ENCODE results near the gene CYTH2.
"Not testable (repeated sequence)": the region's sequence is repeated elsewhere in the genome, so short reads cannot be mapped to it uniquely, and the experiment has no call there.

Gene CYTH2

DNA sequence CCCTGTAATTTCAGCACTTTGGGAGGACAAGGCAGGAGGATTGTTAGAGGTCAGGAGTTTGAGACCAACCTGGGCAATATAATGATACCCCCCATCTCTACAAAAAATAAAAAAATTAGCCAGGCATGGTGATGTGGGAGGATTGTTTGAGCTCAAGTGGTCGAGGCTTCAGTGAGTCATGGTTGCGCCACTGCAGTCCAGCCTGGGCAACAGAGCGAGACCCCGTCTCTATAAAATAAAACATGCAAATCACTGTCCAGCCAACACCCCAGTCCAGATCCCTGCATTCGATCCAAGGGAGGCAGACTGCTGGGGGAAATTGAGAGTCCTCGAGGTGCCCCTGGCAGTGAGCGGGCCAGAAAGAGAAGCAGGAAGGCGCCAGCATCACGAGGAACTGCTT, 7.0 kb downstream of the CYTH2 start:
- DNase-seq (ENCODE audit: extremely low read depth in 1 of 2, low read depth in 1 of 2): no peak

DNA sequence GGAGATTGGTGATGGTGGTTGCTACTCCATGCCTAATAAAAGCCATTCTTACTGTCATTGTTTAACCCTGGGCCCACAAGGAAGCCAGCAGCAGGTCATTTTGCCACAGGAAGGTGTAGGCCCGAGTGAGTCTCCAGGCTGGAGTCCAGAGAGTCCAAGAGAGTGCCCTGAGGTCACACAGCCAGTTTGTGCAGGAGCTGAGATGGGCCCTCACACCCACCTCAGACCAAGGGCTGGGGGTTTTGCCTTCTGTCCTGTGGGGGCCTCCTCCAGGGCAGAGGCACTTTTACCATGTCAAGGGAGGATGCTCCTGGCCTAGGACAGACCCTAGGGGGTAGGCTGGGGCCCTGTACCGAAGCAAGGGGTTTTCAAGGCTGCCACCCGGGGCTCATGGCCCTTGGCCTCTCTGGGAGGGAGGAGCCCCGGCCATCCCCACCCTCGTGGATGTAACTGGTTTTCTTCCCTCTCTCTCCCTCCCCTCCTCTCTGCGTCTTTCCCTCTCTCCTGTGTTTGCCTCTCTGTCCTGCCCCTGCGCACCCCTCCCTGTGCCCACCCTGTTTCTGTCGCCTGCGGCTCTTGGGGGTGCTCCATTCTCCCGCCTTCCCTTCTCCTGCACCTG, 8.0 kb downstream of the CYTH2 start:
- DNase-seq (ENCODE audit: extremely low read depth in 1 of 2, low read depth in 1 of 2): no peak

DNA sequence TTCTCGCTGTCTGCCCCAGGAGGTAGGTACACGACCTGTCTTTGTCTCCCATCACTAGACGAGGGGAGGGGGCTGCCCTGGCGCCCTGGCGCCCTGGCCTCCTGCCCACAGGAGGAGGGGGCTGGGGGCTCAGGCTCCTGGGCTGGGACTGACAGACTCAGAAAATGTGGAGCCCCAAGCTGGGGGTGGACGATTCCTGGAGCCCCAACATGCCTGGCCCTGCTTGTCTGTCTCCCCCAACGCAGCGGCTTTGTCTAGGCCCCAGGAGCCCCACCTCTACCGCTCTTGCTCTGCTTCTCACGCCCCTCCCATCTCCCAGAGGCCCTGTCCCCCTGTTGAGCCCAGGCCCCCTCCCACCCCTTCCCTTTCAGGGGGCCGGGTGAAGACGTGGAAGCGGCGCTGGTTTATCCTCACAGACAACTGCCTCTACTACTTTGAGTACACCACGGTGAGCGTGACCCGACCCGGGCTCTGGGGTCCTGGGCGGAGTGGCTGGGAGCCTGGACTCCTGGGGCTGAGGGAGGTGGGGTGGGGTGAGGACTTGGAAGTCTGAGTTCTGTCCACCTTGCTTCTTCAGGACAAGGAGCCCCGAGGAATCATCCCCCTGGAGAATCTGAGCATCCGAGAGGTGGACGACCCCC, 8.6 kb downstream of the CYTH2 start:
- no peak for DNase-seq (ENCODE audit: extremely low read depth in 1 of 2, low read depth in 1 of 2)

DNA sequence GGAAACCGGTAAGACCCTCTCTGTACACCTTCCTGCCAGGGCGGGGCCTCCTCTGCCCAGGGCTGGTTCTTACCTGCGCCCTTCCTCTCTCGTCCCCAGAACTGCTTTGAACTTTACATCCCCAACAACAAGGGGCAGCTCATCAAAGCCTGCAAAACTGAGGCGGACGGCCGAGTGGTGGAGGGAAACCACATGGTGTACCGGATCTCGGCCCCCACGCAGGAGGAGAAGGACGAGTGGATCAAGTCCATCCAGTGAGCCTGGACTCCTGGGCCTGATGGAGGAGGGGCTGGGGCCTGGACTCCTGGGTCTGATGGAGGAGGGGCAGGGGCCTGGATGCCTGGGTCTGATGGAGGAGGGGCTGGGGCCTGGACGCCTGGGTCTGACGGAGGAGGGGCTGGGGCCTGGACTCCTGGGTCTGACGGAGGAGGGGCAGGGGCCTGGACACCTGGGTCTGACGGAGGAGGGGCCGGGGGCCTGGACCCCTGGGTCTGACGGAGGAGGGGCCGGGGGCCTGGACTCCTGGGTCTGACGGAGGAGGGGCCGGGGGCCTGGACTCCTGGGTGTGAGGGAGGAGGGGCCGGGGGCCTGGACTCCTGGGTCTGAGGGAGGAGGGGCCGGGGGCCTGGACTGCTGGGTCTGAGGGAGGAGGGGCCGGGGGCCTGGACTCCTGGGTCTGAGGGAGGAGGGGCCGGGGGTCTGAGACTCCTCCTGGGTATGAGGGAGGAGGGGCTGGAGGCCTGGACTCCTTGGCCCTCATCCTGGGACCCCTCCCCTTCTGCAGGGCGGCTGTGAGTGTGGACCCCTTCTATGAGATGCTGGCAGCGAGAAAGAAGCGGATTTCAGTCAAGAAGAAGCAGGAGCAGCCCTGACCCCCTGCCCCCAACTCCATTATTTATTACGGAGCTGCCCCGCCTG, 9.4 kb downstream of the CYTH2 start:
- no peak for DNase-seq (ENCODE audit: extremely low read depth in 1 of 2, low read depth in 1 of 2)

DNA sequence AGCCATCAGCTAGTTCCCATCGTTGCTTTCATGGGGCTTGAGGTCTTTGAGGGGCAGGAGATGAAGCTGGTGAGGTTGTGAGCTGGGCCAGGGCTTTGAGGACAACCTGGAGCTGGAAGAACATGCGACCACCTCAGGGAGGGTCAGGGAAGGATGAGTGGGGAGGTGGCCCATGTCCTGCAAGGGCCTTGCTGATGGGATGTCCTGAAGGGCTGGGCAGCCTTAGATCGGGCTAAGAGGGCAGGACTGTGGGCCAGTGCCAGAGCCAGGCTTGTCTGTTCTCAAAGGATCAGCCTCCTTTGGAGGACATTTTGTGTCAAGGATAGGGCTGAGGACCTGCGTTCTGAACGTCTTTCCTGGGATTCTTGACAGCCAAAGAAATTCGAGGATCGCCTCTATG, 10.5 kb downstream of the CYTH2 start:
- no peak for DNase-seq (ENCODE audit: extremely low read depth in 1 of 2, low read depth in 1 of 2)

DNA sequence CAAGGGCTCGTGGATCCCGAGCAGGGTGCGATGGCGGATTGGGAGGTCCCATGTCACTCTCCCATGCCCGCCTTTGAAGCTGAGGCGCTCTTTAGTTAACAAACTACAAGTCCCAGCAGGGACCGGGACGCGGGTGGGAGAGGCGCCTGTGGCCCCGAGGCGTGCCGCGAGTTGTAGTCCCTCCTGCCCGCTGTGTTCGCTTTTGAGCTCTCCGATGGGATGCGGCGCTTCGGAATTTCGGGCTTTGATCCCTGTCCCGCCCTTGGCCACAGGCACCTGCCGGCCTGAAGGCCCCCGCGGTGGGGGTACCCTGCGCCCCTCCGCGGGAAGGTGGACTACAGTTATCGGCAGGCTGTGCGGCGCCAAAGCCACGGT, 11.0 kb downstream of the CYTH2 start:
- no peak for DNase-seq (ENCODE audit: extremely low read depth in 1 of 2, low read depth in 1 of 2)

DNA sequence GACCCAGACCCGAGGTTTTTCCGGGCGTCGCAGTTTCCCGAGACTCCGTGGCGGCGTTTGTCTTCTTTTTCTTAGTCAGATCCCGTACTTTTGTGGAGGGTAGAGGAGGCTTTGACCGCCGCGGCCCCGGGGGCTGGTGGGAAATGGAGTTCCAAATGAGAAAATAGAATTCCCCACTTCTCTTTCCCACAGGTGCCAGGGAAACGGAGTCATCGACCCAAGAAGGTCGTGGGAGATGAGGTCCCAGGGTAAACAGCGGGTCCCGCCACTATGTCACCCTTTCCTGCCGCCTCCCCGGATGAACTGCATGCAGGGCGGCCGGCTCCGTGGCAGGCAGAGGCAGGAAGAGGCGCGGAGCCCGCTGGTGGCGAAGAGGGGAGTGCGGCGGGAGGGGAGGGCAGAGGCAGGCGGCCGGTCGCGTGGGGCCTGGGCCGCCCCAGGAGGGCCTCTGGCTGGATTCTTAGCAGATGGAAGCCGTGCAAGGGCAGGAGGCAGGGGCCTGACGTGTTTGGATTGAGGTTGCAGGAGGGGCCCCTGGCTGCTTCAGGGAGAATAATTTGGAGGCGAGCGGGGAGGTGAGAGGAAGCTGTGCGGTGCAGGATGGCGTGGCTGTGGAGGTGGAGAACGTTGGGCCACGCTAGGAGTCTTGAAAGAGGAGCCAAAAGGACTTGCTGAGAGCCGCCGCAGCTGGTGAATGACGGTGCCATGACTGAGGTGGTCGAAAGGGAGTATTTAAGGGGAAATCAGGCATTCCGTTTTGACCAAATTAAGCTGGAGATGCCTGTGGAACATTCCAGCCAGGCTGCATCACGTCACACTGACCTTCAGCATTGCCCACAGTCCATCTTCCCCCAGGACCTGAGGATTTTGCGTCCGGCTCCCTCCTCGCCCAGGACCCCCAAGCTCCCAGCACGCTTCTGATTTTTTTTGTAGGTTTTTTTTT, 11.7 kb downstream of the CYTH2 start:
- peak in 1 of 2 donors; percentile 41 for DNase-seq (ENCODE audit: extremely low read depth in 1 of 2, low read depth in 1 of 2)

DNA sequence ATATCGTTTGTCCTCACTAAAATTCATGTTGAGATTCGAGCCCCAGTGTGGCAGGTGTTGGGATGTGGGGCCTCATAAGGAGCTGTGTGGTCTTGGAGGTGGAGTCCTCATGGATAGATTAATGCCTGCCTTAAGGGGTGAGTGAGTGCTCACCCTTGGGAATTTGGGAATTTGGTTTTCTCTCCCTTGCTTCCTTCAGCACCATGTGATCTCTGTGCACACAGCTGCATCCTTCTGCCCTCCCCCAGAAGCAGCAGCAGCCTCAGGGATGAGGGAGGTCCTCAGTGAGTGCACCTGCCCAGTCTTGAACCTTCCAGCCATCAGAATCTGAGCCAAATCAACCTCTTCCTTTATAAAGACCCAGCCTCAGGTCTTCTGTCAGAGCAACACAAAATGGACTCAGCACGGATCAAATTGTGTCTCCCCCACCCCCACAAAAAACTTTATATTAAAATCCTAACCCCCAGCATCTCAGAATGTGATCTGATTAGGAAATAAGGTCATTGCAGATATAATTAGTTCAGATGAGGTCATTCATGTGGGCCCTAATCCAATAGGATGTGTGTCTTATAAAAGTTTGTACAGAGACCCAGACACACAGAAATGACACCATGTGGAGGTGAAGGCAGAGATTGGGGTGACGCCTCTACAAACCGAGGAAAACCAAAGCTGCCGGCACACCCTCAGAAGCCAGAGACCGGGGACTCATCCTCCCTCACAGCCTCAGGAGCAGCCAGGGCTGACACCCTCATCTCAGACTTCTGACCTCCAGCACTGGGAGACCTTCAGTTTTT, 12.9 kb downstream of the CYTH2 start:
- DNase-seq (ENCODE audit: extremely low read depth in 1 of 2, low read depth in 1 of 2): no peak

DNA sequence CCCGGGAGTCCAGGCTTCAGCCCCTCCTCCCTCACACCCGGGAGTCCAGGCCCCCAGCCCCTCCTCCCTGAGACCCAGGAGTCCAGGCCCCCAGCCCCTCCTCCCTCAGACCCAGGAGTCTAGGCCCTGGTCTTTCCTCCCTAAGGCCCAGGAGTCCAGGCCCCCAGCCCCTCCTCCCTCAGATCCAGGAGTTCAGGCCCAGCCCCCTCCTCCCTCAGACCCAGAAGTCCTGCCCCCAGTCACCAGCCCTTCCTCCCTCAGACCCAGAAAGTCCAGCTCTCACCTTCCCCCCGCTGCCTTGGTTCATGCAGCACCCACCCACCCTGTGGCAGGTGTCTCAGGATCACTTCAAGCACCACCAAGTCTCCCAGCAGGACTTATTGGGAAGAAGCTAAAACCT, 14.1 kb downstream of the CYTH2 start:
- DNase-seq (ENCODE audit: extremely low read depth in 1 of 2, low read depth in 1 of 2): no peak

DNA sequence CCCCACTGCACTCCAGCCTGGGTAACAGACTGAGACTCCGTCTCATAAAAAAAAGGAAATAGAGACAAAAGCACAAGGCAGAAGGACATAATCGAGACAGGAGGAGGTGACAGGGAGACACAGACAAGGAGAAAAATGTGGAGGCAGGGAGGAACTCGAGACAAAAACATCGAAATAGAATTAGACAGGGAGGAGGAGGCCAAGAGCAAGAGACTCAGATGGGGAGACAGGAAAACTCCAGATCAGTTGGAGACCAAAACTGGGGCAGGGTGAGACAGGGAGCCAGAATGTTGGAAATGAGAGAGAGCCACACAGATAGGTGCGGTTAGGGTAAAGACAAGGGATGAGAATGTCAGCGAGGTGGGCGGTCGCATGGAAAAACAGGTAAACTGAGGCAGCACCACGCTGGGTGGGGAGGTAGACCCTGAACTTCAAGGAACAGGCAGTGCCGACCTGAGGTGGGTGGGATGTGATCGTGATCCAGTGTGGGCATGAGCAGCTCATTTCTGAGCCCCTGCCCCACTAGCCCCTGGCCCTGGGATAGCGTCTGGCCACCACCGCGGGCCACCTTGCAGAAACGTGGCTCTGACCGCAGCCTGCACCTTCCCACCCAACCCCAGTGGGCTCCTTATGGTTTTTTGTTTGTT, 15.2 kb downstream of the CYTH2 start:
- DNase-seq (ENCODE audit: extremely low read depth in 1 of 2, low read depth in 1 of 2): no peak

DNA sequence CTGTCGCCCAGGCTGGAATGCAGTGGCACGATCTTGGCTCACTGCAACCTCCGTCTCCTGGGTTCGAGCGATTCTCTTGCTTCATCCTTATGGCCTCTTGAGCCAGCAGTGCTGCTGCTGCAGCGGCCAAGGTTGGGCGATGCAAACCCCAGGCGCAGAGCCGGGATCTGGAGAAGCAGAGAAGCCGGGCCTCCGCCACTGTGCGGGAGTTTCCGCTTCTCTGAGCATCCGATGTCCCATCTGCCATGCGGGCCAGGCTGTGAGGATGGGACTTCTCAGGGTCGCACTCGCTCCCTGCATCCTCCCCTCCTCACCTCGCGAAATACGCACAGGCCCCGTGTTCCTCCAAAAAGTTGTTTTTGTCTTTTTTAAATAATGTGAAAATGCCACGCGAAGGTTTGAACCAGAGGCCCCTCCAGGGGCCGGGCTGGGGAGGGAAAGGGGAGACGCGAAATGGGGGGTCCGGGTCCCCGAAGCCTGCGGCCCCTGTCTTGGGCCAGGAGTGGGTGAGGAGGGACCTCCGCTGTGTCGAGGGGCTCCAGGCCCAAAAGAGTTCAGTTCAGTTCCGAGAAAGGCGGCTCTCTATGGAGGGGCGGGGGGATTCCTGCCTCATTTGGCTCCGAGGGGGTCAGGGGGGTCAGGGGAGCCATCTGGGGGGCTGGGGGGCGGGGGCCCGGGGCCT, 15.9 kb downstream of the CYTH2 start:
- DNase-seq (ENCODE audit: extremely low read depth in 1 of 2, low read depth in 1 of 2): no peak

DNA sequence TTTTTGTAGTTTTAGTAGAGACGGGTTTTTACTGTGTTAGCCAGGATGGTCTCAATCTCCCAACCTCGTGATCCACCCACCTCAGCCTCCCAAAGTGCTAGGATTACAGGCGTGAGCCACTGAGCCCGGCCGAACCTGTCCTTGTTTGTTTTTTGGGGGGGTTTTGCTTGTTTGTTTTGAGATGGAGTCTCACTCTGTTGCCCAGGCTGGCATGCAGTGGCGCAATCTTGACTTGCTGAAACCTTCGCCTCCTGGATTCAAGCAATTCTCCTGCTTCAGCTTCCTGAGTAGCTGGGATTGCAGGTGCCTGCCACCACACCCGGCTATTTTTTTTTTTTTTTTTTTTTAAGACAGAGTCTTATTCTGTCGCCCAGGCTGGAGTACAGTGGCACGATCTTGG, 17.5 kb downstream of the CYTH2 start:
- not testable (repeated sequence) for DNase-seq (ENCODE audit: extremely low read depth in 1 of 2, low read depth in 1 of 2)

DNA sequence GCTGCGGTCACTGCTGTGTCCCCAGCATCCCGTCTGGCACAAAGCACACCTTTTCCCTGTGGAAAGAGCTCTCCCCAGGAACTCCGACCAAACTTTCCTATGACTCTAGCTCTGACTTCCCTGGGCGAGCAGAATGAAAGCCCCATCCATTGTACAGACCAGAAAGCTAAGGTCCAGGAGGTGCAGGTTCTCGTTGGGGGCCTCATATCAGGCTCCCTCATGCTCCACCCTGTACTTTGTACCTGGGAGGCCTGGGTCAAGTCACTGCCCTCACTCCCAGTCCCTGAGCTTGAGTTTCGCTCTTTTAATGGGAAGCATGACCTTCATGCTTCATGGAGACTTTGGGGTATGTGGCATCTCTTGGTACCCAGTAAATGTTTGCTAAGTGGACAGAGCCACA, 18.4 kb downstream of the CYTH2 start:
- DNase-seq (ENCODE audit: extremely low read depth in 1 of 2, low read depth in 1 of 2): no peak

DNA sequence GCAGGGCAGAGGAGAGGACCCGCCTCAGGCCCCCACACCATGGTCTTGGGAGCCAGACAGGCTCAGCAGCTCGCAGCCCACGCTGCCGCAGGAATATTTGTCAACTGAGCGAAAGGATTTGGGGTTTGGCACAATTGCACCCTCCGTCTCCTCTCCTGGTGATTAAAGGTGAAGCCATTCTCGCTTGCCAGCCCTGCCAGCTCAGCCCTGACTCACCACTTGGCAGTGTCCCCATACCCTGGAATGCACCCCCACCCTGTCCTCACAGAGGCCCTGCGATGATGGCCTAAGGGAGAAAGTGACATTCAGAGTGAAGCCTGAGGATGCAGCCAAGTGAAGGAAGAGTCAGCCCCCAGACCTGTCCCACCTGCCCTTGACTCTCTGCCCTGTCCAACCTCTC, 18.8 kb downstream of the CYTH2 start:
- no peak for DNase-seq (ENCODE audit: extremely low read depth in 1 of 2, low read depth in 1 of 2)

DNA sequence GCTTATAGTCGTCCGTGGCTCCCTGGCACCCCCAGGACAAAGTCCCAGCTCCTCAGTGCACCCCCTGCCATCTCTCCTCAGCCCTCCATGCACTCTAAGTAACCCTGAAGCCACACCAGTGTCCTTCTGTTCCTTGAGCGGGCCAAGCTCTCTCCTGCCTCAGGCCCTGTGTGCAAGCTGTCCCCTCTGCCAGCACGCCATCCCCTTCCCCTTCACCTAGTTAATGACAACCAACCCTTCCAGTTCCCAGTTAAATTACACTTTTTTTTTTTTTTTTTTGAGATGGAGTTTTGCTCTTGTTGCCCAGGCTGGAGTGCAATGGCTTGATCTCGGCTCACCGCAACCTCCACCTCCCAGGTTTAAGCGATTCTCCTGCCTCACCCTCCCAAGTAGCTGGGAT, 19.3 kb downstream of the CYTH2 start:
- not testable (repeated sequence) for DNase-seq (ENCODE audit: extremely low read depth in 1 of 2, low read depth in 1 of 2)

DNA sequence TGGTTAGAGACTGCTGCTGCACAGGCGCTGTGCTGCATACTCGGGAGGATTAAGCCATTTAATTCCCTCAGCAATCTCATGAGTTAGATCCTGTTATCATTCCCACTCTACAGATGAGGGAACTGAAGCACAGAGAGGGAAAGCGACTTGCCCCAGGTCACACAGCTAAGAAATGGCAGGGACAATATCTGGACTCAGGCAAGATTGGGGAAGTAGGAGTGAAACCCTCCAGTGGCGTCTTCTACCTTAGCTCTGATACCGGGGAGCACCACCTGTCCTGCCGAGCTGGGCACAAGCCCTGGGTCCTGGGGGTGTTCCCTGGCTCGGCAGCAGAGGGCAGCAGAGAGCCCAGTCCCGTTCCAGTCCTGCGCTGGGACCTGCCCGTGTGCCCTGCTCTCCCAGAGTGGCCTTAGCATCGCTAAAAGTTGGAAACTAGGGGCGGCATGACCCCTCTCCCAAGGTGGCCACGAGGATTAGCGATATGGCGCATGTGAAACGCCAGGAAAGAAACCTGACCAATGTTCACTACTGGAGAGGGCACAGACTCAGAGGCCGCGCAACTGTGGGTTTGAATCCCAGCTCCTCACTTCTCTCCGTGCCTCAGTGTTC, 20.5 kb downstream of the CYTH2 start:
- DNase-seq (ENCODE audit: extremely low read depth in 1 of 2, low read depth in 1 of 2): peak in 1 of 2 donors; percentile 72

DNA sequence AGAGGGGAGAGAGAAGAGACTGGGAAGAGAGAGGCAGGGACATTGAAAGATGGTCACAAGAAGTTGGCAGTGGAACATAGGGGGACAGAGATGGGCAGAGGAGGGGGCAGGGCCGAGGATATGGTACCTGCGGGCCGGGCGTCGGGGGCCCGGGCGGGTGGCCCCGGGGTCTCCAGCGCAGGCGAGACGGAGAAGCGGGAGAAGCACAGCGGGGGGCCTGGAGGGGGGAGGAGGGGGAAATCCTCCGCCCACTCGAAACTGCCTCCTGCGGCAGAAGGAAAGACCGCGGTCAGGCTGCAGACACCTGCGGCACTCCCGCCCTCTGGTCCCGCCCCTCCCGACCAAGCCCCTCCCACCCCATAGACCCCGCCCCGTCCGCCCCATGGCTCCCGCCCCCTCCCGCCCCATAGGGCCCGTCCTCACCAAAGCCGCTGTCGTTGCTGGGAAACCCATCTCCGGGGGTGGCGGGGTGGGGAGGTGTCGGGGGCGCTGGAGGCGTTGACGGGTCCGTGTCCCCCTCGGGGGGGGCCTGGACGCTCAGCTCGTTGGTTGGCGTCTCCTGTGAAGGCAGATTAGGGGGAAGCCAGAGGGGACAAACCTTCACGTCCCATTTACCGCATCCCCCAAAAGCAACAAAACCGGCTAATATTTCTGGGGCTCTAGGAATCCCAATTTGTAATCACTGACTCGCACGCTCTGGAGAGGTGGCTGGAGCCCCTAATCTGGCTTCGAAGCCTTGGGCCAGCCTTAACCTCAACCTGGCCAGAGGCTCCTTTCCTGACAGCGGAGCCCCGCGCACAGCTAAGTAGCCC, 22.0 kb downstream of the CYTH2 start:
- peak in 1 of 2 donors; percentile 46 for DNase-seq (ENCODE audit: extremely low read depth in 1 of 2, low read depth in 1 of 2)

DNA sequence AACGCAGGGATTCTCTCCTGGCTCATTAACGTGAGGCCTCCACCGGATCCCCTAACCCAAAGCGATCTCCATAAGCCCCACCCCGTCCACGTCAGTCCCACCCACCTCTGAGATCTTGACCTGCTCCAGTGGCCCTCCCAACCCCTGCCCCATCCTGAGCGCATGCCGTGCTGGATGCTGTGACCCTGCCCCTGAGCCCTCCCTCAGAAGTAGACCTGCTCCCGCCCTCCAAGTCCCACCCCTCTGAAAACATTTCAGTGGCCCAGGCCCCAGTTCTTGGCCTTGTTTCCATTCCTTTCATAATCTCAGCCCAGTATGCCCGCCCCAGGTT, 22.6 kb downstream of the CYTH2 start:
- no peak for DNase-seq (ENCODE audit: extremely low read depth in 1 of 2, low read depth in 1 of 2)
